HFFc6 (cell line): ENCODE data around the gene DISP3. TPM values are rescaled to one million over a fixed set of nuclear protein-coding genes. Genes with fewer than 3 reads are reported as not detected.

Source experiments
- DNase-seq: peaks from one replicate; pipeline ENCODE4 v3.0.0-alpha.2; 2018
- H3K27ac Mint-ChIP-seq: 2 replicates; pipeline ENCODE4 v1.8.0; 2020; ENCODE audit warnings: mild to moderate bottlenecking, mixed read lengths
- H3K27me3 Mint-ChIP-seq: 2 replicates; pipeline ENCODE4 v1.8.0; 2021; ENCODE audit warnings: mild to moderate bottlenecking, moderate library complexity, mixed read lengths; ENCODE audit not compliant: insufficient read depth
- H3K36me3 Mint-ChIP-seq: 2 replicates; pipeline ENCODE4 v1.8.0; 2021; ENCODE audit warnings: low read depth, mixed read lengths
- H3K4me1 Mint-ChIP-seq: 2 replicates; pipeline ENCODE4 v1.8.0; 2020; ENCODE audit warnings: low read depth, mixed read lengths
- H3K4me3 Mint-ChIP-seq: 2 replicates; pipeline ENCODE4 v1.8.0; 2020; ENCODE audit warnings: mild to moderate bottlenecking, moderate library complexity, mixed read lengths
- H3K9me3 Mint-ChIP-seq: 2 replicates; pipeline ENCODE4 v1.8.0; 2020; ENCODE audit warnings: mild to moderate bottlenecking, mixed read lengths
- total RNA-seq, 6 experiments: library from RNA; stranded (reverse); fragmentation: NEBNext Ultra II Directional; extraction: Animal tissue kit (Norgen Biotek cat#: 25700); gene quantifications; 2 replicates in 1 of 6; 3 replicates in 5 of 6; pipeline ENCODE4 v1.2.3, GENCODE V29; 2021
- TF ChIP-seq, protein P1 (sequence below): fragments of 200-600 bp; sonication (generic); IDR thresholded peaks from 2 replicates; pipeline ENCODE4 v1.5.0; 2021; ENCODE audit warnings: antibody characterized with exemption, mild to moderate bottlenecking

DISP3 gene
- total RNA-seq, 6 experiments from 2014 or later: not detected

DNA sequence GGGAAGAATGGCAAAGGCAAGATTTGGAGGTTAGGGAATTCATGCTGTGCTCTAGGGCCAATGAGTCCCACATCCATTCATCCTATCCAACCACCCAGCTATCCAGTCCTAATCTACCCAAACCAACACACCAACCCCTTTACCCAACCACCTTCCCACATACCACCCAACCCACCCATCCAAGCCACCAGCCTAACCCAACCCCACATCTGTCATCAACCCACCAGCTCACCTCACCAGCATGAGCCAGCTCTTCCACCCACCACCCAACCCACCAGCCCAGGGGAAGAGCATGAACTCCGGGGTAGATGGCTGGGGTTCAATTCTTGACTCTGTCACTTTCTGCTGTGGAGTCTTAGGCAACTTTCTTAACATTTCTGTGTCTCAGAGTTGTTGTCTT is 35.9 kb upstream of the DISP3 start:
- Mint-ChIP-seq H3K27me3 (peaks cover 60% of the 10 kb centered on the region), H3K4me1 (no peaks in the 10 kb centered on the region), H3K27ac (no peak overlapping the region), H3K9me3 (no peaks in the 10 kb centered on the region), H3K36me3 (no peaks in the 10 kb centered on the region), H3K4me3 (no peak overlapping the region)
- TF ChIP-seq, protein P1, sequence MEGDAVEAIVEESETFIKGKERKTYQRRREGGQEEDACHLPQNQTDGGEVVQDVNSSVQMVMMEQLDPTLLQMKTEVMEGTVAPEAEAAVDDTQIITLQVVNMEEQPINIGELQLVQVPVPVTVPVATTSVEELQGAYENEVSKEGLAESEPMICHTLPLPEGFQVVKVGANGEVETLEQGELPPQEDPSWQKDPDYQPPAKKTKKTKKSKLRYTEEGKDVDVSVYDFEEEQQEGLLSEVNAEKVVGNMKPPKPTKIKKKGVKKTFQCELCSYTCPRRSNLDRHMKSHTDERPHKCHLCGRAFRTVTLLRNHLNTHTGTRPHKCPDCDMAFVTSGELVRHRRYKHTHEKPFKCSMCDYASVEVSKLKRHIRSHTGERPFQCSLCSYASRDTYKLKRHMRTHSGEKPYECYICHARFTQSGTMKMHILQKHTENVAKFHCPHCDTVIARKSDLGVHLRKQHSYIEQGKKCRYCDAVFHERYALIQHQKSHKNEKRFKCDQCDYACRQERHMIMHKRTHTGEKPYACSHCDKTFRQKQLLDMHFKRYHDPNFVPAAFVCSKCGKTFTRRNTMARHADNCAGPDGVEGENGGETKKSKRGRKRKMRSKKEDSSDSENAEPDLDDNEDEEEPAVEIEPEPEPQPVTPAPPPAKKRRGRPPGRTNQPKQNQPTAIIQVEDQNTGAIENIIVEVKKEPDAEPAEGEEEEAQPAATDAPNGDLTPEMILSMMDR: no peak
- no peak for DNase-seq

DNA sequence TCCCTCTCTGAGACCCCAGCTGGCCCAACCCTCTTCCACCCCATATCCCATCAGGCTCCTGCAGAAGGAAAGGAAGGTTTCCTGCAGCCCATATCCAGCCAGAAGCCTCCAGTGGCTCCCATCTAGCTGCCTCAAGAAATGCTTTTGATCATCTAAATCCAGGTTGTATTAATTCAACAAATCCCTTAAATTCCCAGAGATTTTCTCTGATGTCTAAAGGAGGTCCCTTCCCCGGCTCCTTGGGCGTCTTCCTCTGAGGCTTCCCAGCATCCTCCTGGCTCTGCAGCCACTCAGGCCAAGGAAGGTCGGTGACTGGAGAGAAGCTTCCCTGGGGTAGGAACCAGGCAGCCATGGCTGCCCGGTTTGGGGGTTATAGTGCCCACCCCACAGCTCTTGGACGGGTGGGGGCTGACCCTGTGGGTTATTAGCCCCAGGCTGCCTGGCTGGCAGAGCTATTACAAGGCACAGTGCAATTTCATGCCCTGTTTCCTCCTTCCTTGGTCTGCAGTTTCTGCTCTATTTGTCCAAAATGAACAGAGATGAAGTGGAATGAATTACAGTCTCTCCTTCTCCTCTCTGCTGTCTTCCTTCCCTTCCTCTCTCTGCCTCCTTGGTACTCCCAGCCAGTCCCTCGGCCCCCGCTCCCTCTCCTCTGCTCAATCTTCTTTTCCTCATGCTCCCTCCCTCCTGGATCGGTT is 34.8 kb upstream of the DISP3 start:
- no peak overlapping the region for H3K27ac Mint-ChIP-seq
- TF ChIP-seq, protein P1: no peak
- H3K4me3 Mint-ChIP-seq: no peak overlapping the region
- no peaks in the 10 kb centered on the region for H3K4me1 Mint-ChIP-seq
- no peak for DNase-seq
- H3K9me3 Mint-ChIP-seq: no peaks in the 10 kb centered on the region
- peaks cover 56% of the 10 kb centered on the region for H3K27me3 Mint-ChIP-seq
- no peaks in the 10 kb centered on the region for H3K36me3 Mint-ChIP-seq

DNA sequence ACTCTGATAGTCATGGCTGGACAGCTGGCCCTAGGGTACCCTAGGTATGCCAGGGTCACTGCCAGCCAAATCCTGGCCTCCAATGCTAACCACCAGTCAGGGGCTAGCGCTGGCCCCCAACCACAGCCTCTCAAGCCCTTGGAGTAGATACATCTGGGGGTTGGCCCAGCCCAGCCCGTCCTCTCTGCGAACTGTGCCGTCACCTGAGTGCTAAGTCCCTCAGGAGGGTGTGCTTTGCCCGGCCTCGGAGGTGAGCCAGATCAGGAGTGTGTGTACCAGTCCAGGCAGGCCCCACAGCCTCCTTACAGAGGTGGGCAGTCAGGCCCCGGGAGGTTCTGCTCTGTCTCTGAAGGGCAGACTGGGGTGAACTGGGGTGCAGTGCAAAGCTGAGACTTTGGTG is 34.0 kb upstream of the DISP3 start:
- H3K9me3 Mint-ChIP-seq: no peaks in the 10 kb centered on the region
- no peaks in the 10 kb centered on the region for H3K36me3 Mint-ChIP-seq
- peaks cover 58% of the 10 kb centered on the region for H3K27me3 Mint-ChIP-seq
- no peak overlapping the region for H3K27ac Mint-ChIP-seq
- H3K4me1 Mint-ChIP-seq: no peaks in the 10 kb centered on the region
- no peak overlapping the region for H3K4me3 Mint-ChIP-seq
- TF ChIP-seq, protein P1: no peak
- no peak for DNase-seq

DNA sequence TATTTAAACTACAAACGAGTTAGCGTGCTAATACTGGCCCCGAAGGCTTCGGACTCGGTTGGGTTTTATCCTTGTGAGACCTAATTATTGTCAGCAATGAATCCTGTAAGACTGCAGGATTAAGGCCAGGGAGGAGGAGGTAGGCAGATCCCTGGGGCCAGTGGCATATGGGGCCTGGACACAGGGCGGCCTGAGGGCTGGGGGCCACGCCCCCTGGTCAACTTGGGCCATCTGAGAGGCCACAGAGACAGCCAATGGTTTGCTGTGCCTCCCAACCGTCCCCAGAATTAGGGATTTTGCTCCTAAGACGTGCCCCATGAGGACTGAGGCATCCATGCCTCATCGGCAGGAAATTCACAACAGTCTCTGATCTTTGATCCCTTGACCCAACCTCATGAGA is 31.1 kb upstream of the DISP3 start:
- H3K4me3 Mint-ChIP-seq: no peak overlapping the region
- no peaks in the 10 kb centered on the region for H3K36me3 Mint-ChIP-seq
- no peaks in the 10 kb centered on the region for H3K4me1 Mint-ChIP-seq
- DNase-seq: no peak
- H3K27ac Mint-ChIP-seq: no peak overlapping the region
- H3K27me3 Mint-ChIP-seq: peaks cover 61% of the 10 kb centered on the region
- no peaks in the 10 kb centered on the region for H3K9me3 Mint-ChIP-seq
- TF ChIP-seq, protein P1: no peak

DNA sequence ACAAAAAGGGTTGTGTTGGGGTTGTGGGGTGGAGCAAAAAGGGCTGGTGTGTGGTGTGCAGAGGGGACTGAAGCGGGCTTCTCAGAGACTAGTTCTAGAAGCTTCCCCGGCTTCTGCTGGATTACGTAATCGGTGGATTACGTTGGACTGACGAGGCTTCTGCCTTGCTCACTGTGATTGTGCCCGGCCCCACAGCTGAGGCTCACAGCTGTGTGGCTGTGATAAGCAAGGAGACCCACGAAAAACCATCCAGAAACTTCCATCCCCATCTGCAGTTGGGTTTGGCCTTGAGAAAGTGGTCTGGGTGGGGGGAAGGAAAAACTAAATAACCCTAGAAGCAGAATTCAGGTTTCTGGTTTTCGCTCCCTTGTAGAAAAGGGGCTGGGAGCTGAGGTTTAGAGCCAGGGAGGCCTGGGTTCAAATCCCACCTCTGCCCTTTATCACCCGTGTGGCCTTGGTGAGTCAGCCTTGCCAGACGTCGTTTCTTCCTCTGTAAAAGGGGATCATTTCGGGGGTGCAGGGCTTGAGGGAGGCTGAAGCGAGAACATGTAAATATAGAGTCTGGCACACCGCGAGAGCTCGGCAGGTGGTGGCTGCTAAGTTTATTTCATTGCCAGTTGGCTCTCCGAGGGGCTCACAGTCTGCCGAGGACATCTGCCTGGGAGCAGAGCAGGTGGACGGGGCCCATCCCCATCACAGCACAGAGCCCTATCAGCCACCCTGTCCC is 30.4 kb upstream of the DISP3 start:
- Mint-ChIP-seq H3K9me3 (no peaks in the 10 kb centered on the region), H3K27ac (no peak overlapping the region), H3K27me3 (peaks cover 58% of the 10 kb centered on the region), H3K36me3 (no peaks in the 10 kb centered on the region), H3K4me1 (no peaks in the 10 kb centered on the region), H3K4me3 (no peak overlapping the region)
- TF ChIP-seq, protein P1: no peak
- no peak for DNase-seq
